ENCODE results near the gene TNIK. TPM values are rescaled to one million over a fixed set of nuclear protein-coding genes. Genes with fewer than 3 reads are reported as not detected.

Gene TNIK
- total and polyA plus RNA-seq, 2 of the 13 experiments (the other 11 are each of a cell fraction or from before 2014, with no cell fraction given): 0.15 to 0.22 TPM

- POLR2A ChIA-PET: no interaction called here
- intact Hi-C loops (cut with micrococcal nuclease; ENCODE audit: unreplicated experiment): no loop called here
- H3K9me3 ChIP-seq (ENCODE audit: low read length): no peaks in the 10 kb centered on the region
- no TSS peak for BruUV-seq (replicated peaks)
- ATAC-seq: no peak
- H3K9ac ChIP-seq (ENCODE audit: insufficient read depth, low read depth, low read length): no peak overlapping the region
- TF ChIP-seq ELF4 (CRISPR knock-in tag; IDR thresholded peaks at IDR 0.05; ENCODE audit: borderline replicate concordance) (no peak), TBL1XR1 (IDR thresholded peaks at IDR 0.05; ENCODE audit: borderline replicate concordance, low read length, partially characterized antibody) (no peak), NCOA5 (CRISPR knock-in tag; IDR thresholded peaks at IDR 0.05) (no peak), ZNF350 (CRISPR knock-in tag; IDR thresholded peaks at IDR 0.05; ENCODE audit: borderline replicate concordance, low read depth) (no peak), IRF1 (CRISPR knock-in tag; IDR thresholded peaks at IDR 0.05; ENCODE audit: low read depth) (no peak), FOXA3 (CRISPR knock-in tag; IDR thresholded peaks at IDR 0.05) (no peak), GFI1 (CRISPR knock-in tag; IDR thresholded peaks at IDR 0.05; ENCODE audit: borderline replicate concordance) (no peak), ZNF879 (CRISPR knock-in tag; IDR thresholded peaks at IDR 0.05) (no peak), GTF3A (CRISPR knock-in tag; conservative IDR thresholded peaks at IDR 0.05) (no peak), TFAP4 (IDR thresholded peaks at IDR 0.05; ENCODE audit: borderline replicate concordance, low read depth) (no peak), ZXDC (CRISPR knock-in tag; IDR thresholded peaks at IDR 0.05) (no peak), MIXL1 (CRISPR knock-in tag; IDR thresholded peaks at IDR 0.05) (no peak), NR3C1 (CRISPR knock-in tag; IDR thresholded peaks at IDR 0.05) (no peak)
- no peak overlapping the region for H3K27ac ChIP-seq (ENCODE audit: extremely low read length, insufficient read depth, low read length)
- H3K27me3 ChIP-seq (ENCODE audit: control insufficient read depth in 1 of 2, insufficient read depth in 2 of 2, low read length in 2 of 2): 0 out of 5 replicates have a peak, but pooled peaks cover 1 to 4% of the 10 kb centered on the region in 2 experiments
- H4K20me1 ChIP-seq (ENCODE audit: insufficient read depth, low read length): no peaks in the 10 kb centered on the region
- H3K4me3 ChIP-seq (replicated peaks in 1 of 3; ENCODE audit: insufficient read depth in 1 of 3, low read depth in 2 of 3, low read length in 3 of 3): no peak overlapping the region
- H3K36me3 ChIP-seq (replicated peaks in 1 of 2; ENCODE audit: control insufficient read depth in 1 of 2, insufficient read depth in 2 of 2, low read length in 2 of 2): no peaks in the 10 kb centered on the region
- no peak overlapping the region for H3K4me2 ChIP-seq (ENCODE audit: low read depth, low read length)
- FAIRE-seq: no peak
- CTCF ChIA-PET (ENCODE audit: low intra/inter-chr PET ratio, low total read pairs): no interaction called here
- DNase-seq (ENCODE audit: low spot score): no peak
- H3K4me1 ChIP-seq (ENCODE audit: insufficient read depth, low read length): no peaks in the 10 kb centered on the region
- 36% methylated on average over 2 of the region's 2 CpGs for WGBS (ENCODE audit: low lambda C conversion rate)
- no peak overlapping the region for H2AFZ ChIP-seq (ENCODE audit: low read length)
- in situ Hi-C loops (cut with HindIII; ENCODE audit: extremely low pct_ligation_motif_present, low pct_unique_long_range_greater_than_20kb): no loop called here
- H3K79me2 ChIP-seq (ENCODE audit: insufficient read depth, low read length): no peaks in the 10 kb centered on the region
These were observed 20.2 kb downstream of the TNIK start for GRCh38 chr3:171439996-171440395.

Measured in HepG2 (cell line).